Gastrocnemius medialis (tissue), 4 donors: ENCODE measurements around the gene CPLX1. TPM values are rescaled to one million over a fixed set of nuclear protein-coding genes. Genes with fewer than 3 reads are reported as not detected.
A peak's percentile ranks its signal among the peaks of the same experiment; 100 is the strongest.

Source experiments
- ATAC-seq, 2 donors: fragments of 150-250 bp; one replicate each; pipeline ENCODE4 v1.9.1; 2016
- DNase-seq, 2 donors: peaks; one replicate each; pipeline ENCODE4 v3.0.0-alpha.2; 2019
- H3K27ac ChIP-seq, 4 donors: fragments of 200-600 bp; sonication (generic); 1 replicate in 1 of 4; 2 replicates in 3 of 4; pipeline ENCODE4 v1.5.1; 2016 to 2018; ENCODE audit warnings: mild to moderate bottlenecking in 2 of 4, moderate library complexity in 1 of 4
- H3K27me3 ChIP-seq, 3 donors: fragments of 200-600 bp; sonication (generic) in 2 of 3; 1 replicate in 1 of 3; 2 replicates in 2 of 3; pipeline versions ENCODE4 v1.5.1 to v1.6.0; 2016 to 2019; ENCODE audit warnings: mild to moderate bottlenecking in 1 of 3, moderate library complexity in 1 of 3
- H3K36me3 ChIP-seq, 2 donors: fragments of 200-600 bp; sonication (generic) in 1 of 2; one replicate each; pipeline ENCODE4 v1.5.1; 2017 to 2018
- H3K4me1 ChIP-seq, 2 donors: fragments of 200-600 bp; sonication (generic) in 1 of 2; one replicate each; pipeline ENCODE4 v1.5.1; 2016 to 2017; ENCODE audit warnings: mild to moderate bottlenecking in 2 of 2
- H3K4me3 ChIP-seq, 4 donors: fragments of 200-600 bp; sonication (generic) in 3 of 4; 1 replicate in 1 of 4; 2 replicates in 3 of 4; pipeline ENCODE4 v1.5.1; 2016 to 2019; ENCODE audit warnings: mild to moderate bottlenecking in 2 of 4
- H3K9me3 ChIP-seq, 3 donors: fragments of 200-600 bp; sonication (generic) in 2 of 3; 1 replicate in 1 of 3; 2 replicates in 2 of 3; pipeline ENCODE4 v1.5.1; 2016 to 2019
- POLR2A ChIP-seq, 2 donors: fragments of 450-650 bp; IDR thresholded peaks; one replicate each; pipeline ENCODE4 v1.6.1; 2017; ENCODE audit warnings: antibody characterized with exemption in 2 of 2, mild to moderate bottlenecking in 2 of 2, moderate library complexity in 2 of 2
- in situ Hi-C, 4 donors: fragments of 200-750 bp; cut with MboI; loops; one replicate each; pipeline versions ENCODE4 v1.15.0 to v1.8.0; 2017; ENCODE audit warnings: low sequenced_read_pairs in 4 of 4
- intact Hi-C: fragments of 100-400 bp; cut with DNase I; formaldehyde crosslinking; loops from one replicate; pipeline ENCODE4 v1.15.1; 2023; ENCODE audit warnings: low total_unique reads
- total RNA-seq, 4 donors: library from RNA; depleted of rRNA; stranded (reverse); fragments of >200 nt; gene quantifications; one replicate each; pipeline versions ENCODE4 v1.1.0 to v1.2.3, GENCODE V29; 2016
- TF ChIP-seq, protein P1 (sequence below), 5 experiments: fragments of 450-650 bp in 3 of 5; fragments of 200-600 bp in 2 of 5; sonication (generic) in 2 of 5; IDR thresholded peaks in 4 of 5; conservative IDR thresholded peaks in 1 of 5; 1 replicate in 4 of 5; 2 replicates in 1 of 5; pipeline ENCODE4 v1.5.1; 2016 to 2019; ENCODE audit warnings: antibody characterized with exemption in 5 of 5, mild to moderate bottlenecking in 3 of 5, moderate library complexity in 3 of 5

CPLX1 gene
- total RNA-seq, 4 donors from 2014 or later, result 0.91 to 1.0 TPM; not detected in 2

- in situ Hi-C loops, result no loop called here
- DNase-seq (no peak), ATAC-seq (no peak)
- no peaks in the 10 kb centered on the region for H3K9me3 ChIP-seq
- H3K27ac ChIP-seq, result peak overlapping the region in 1 of 4 donors; percentile 42
- intact Hi-C loops, result no loop called here
- H3K36me3 ChIP-seq, result peaks cover 0 to 53% of the 10 kb centered on the region in 2 donors
- H3K4me3 ChIP-seq, result no peak overlapping the region
- TF ChIP-seq, protein P1, sequence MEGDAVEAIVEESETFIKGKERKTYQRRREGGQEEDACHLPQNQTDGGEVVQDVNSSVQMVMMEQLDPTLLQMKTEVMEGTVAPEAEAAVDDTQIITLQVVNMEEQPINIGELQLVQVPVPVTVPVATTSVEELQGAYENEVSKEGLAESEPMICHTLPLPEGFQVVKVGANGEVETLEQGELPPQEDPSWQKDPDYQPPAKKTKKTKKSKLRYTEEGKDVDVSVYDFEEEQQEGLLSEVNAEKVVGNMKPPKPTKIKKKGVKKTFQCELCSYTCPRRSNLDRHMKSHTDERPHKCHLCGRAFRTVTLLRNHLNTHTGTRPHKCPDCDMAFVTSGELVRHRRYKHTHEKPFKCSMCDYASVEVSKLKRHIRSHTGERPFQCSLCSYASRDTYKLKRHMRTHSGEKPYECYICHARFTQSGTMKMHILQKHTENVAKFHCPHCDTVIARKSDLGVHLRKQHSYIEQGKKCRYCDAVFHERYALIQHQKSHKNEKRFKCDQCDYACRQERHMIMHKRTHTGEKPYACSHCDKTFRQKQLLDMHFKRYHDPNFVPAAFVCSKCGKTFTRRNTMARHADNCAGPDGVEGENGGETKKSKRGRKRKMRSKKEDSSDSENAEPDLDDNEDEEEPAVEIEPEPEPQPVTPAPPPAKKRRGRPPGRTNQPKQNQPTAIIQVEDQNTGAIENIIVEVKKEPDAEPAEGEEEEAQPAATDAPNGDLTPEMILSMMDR (IDR thresholded peaks at IDR 0.05 in 4 of 5, conservative IDR thresholded peaks at IDR 0.05 in 1 of 5), result no peak
- no peak for TF ChIP-seq POLR2A (IDR thresholded peaks at IDR 0.05)
- H3K27me3 ChIP-seq, result no peaks in the 10 kb centered on the region
- peaks cover 4% of the 10 kb centered on the region in 2 donors for H3K4me1 ChIP-seq
These were observed 59.2 kb downstream of the CPLX1 start for GRCh38 chr4:766559-767283.

DNA sequence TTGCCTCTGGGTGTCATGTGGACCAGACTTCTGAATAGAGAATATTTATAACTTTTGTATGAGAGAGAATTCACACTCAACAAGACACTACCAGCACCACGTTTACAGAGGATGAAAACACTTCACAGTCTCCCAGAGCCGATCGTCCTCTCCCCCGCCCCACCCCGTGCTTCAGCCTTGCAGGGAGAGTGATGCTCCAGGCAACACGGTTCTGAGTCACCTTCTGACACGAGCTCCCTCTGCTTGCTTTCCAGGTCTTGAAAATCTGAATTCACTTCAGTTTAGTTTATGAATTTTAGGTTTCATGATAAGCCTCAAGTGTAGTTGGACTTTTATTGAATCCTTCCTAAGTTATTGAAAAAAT lies 59.8 kb downstream of the CPLX1 start:
- TF ChIP-seq, protein P1 (IDR thresholded peaks at IDR 0.05 in 4 of 5, conservative IDR thresholded peaks at IDR 0.05 in 1 of 5), result no peak
- H3K9me3 ChIP-seq, result no peaks in the 10 kb centered on the region
- H3K27me3 ChIP-seq, result no peaks in the 10 kb centered on the region
- no peak overlapping the region for H3K27ac ChIP-seq
- peaks cover 0 to 59% of the 10 kb centered on the region in 2 donors for H3K36me3 ChIP-seq
- in situ Hi-C loops (no loop called here), intact Hi-C loops (no loop called here)
- ATAC-seq, result no peak
- no peak for DNase-seq
- H3K4me1 ChIP-seq, result no peaks in the 10 kb centered on the region
- H3K4me3 ChIP-seq, result no peak overlapping the region

DNA sequence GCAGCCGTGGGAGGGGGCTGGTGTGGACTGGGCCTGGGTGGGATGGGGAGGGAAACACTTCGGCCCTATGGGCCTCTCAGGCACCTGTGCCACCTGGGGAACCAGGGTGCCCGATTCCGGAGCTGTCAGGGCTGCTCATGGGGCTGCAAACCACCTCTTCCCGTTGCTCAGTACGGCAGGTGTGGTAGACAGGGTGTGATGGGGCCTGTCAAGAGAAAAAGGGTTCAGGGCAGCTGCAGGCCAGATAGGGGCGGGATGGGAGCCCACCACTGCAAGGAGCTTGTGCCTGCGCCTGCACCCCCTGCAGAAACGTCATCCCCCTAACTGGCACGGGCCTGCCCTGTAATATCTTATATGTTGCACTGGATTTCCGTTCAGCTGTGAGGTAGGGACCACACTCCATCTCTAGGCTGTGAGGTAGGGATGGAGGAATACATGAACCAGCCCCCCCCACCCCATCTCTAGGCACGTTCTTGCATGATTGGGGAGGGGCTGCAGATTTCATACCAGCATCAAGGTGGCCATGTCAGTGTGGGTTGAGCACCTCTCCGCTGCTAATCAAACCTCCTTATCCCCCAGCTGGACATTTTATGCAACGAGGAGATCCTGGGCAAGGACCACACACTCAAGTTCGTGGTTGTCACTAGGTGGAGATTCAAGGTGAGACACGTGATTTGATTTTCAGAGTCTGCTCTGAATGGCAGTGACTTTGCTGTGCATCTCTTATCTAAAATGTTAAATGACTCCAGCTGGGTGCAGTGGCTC lies 61.3 kb downstream of the CPLX1 start:
- in situ Hi-C loops (no loop called here), intact Hi-C loops (no loop called here)
- TF ChIP-seq, protein P1 (IDR thresholded peaks at IDR 0.05 in 4 of 5, conservative IDR thresholded peaks at IDR 0.05 in 1 of 5), result no peak
- TF ChIP-seq POLR2A (IDR thresholded peaks at IDR 0.05), result no peak
- Histone ChIP-seq H3K27me3 (no peaks in the 10 kb centered on the region), H3K36me3 (peaks cover 0 to 55% of the 10 kb centered on the region in 2 donors), H3K9me3 (no peaks in the 10 kb centered on the region), H3K27ac (no peak overlapping the region), H3K4me1 (no peaks in the 10 kb centered on the region), H3K4me3 (no peak overlapping the region)
- ATAC-seq, result no peak
- DNase-seq, result no peak

DNA sequence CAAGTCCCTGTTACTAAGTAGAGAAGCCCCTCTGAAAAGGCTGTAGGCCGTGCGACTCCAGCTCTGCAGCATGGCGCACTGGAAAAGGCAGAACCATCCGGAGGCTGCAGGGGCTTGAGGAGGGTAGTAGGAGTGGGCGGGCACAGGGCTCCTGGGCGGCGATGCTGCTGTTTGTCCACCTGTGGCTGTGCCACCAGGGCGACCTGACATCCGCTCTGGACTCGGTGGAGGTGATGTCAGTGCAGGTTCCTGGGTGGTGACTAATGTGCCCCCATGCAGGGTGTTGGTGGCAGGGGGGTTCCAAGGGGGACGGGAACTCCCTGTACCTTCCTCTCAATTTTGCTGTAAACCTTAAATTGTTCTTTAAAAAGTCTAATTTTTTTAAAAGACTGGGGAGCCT lies 62.0 kb downstream of the CPLX1 start:
- Histone ChIP-seq H3K27ac (no peak overlapping the region), H3K27me3 (no peaks in the 10 kb centered on the region), H3K36me3 (peaks cover 0 to 55% of the 10 kb centered on the region in 2 donors), H3K4me3 (no peak overlapping the region), H3K9me3 (no peaks in the 10 kb centered on the region), H3K4me1 (no peaks in the 10 kb centered on the region)
- intact Hi-C loops (no loop called here), in situ Hi-C loops (no loop called here)
- ATAC-seq (no peak), DNase-seq (no peak)
- TF ChIP-seq POLR2A (IDR thresholded peaks at IDR 0.05), result no peak
- TF ChIP-seq, protein P1 (IDR thresholded peaks at IDR 0.05 in 4 of 5, conservative IDR thresholded peaks at IDR 0.05 in 1 of 5), result no peak
